ENCODE measurements around the gene CAMK1D.

DNA sequence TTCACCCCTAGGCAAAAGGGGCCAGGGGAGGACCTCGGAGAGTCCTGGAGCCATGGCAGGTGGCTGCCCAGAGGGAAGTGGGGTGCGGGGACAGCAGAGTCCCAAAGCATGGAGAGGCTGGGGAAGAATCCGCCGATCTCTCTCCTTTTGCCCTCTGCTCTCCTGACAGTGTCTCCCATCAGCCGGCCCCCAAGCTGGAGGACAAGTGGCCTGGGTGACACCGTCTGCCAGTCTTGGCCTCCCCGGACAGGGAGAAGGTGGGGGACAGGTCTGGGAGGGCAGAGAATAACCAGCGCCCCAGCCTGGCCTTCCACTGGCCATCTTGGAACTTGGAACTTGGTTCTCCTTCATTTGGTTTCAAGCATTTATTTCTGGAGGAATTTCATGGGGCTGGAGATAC, 77.9 kb downstream of the CAMK1D start:
- TF ChIP-seq, protein P1, sequence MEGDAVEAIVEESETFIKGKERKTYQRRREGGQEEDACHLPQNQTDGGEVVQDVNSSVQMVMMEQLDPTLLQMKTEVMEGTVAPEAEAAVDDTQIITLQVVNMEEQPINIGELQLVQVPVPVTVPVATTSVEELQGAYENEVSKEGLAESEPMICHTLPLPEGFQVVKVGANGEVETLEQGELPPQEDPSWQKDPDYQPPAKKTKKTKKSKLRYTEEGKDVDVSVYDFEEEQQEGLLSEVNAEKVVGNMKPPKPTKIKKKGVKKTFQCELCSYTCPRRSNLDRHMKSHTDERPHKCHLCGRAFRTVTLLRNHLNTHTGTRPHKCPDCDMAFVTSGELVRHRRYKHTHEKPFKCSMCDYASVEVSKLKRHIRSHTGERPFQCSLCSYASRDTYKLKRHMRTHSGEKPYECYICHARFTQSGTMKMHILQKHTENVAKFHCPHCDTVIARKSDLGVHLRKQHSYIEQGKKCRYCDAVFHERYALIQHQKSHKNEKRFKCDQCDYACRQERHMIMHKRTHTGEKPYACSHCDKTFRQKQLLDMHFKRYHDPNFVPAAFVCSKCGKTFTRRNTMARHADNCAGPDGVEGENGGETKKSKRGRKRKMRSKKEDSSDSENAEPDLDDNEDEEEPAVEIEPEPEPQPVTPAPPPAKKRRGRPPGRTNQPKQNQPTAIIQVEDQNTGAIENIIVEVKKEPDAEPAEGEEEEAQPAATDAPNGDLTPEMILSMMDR (IDR thresholded peaks at IDR 0.05; ENCODE audit: low read length) = no peak
- no peak for TF ChIP-seq EZH2phosphoT487 (IDR thresholded peaks at IDR 0.05; ENCODE audit: low read length)
